GM10266 (cell line): ENCODE results near the gene EFCC1.

ENCODE experiments used
- DNase-seq: peaks from one replicate; pipeline ENCODE4 v3.0.0; 2012; ENCODE audit errors: extremely low spot score
- TF ChIP-seq, protein P1 (sequence below): IDR thresholded peaks from 2 replicates; pipeline ENCODE4 v1.5.1; 2012; ENCODE audit warnings: mild to moderate bottlenecking, low read depth; ENCODE audit not compliant: control insufficient read depth, insufficient read depth; ENCODE audit errors: missing control alignments

EFCC1 gene

DNA sequence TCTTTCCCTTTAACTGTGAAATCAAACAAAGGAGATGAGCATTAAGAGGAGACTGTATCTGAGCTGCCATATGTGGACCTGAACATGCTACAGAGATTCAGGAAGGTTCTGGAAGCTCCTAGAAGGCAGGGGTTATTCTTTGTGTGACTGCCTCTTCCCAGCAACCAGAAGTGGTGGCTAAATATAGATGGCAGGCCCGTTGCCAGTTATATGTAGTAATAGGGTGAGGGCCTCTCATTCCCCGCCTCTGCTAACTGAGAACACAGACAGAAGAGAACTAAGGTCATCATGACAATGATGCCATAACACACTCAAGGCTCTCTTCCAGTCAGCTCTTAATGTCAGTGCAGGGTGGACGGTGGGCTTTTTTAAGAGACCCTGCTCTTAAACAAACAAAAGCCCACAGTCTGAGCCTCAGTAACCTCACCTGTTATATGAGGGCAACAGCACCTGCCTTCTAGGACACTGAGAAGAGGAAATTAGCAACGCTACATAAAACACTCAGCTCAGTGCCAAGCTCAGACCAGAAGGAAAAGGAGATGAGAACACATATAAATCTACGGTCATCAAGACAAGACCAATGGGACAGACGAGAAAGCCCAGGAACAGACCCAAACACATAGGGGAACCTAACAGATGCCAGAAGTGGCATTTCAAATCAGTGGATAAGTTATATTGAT lies 29.5 kb upstream of the EFCC1 start:
- no peak for DNase-seq
- TF ChIP-seq, protein P1, sequence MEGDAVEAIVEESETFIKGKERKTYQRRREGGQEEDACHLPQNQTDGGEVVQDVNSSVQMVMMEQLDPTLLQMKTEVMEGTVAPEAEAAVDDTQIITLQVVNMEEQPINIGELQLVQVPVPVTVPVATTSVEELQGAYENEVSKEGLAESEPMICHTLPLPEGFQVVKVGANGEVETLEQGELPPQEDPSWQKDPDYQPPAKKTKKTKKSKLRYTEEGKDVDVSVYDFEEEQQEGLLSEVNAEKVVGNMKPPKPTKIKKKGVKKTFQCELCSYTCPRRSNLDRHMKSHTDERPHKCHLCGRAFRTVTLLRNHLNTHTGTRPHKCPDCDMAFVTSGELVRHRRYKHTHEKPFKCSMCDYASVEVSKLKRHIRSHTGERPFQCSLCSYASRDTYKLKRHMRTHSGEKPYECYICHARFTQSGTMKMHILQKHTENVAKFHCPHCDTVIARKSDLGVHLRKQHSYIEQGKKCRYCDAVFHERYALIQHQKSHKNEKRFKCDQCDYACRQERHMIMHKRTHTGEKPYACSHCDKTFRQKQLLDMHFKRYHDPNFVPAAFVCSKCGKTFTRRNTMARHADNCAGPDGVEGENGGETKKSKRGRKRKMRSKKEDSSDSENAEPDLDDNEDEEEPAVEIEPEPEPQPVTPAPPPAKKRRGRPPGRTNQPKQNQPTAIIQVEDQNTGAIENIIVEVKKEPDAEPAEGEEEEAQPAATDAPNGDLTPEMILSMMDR = no peak

DNA sequence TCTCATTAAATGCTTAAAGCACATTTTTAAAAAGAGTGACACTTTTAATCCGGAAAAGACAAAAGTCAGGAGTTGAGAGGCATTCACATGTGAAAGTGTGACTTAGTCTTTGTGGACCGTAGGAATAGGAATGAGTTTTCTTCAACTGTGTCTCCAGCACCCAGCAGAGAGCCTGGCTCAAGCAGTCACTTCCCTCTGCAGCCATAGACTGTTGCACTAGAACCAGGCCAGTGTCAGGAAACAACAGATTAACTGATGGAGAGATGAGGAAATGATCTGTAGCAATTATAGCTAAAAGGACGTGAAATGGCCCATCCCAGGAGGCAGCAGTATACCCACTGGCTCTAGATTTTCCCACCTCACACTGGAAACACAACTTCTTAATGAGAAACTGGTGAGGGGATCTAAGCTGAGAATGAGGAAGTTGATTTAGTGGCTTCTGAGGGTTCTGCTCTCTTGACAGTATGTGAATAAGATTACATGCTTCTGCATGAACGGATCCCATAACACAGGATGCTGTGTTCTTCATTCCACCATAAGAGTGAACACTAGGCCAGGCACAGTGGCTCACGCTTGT lies 27.0 kb upstream of the EFCC1 start:
- TF ChIP-seq, protein P1 = no peak
- DNase-seq = no peak

DNA sequence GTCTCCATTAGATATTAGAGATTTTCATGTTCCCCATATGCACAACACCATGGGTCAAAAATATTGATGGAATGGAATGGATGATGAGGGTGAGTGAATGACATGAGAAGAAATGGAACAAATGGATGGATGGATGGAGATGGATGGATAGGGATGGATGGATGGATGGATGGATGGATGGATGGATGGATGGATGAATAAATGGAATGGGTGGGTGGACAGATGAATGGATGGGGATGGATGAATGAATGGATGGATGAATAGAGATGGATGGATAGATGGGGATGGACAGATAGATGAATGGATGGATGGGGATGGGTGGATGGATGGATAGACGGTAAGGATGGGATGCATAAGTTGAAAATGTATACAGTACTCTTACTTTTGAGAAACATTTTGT lies 25.8 kb upstream of the EFCC1 start:
- TF ChIP-seq, protein P1 = no peak
- DNase-seq = no peak

DNA sequence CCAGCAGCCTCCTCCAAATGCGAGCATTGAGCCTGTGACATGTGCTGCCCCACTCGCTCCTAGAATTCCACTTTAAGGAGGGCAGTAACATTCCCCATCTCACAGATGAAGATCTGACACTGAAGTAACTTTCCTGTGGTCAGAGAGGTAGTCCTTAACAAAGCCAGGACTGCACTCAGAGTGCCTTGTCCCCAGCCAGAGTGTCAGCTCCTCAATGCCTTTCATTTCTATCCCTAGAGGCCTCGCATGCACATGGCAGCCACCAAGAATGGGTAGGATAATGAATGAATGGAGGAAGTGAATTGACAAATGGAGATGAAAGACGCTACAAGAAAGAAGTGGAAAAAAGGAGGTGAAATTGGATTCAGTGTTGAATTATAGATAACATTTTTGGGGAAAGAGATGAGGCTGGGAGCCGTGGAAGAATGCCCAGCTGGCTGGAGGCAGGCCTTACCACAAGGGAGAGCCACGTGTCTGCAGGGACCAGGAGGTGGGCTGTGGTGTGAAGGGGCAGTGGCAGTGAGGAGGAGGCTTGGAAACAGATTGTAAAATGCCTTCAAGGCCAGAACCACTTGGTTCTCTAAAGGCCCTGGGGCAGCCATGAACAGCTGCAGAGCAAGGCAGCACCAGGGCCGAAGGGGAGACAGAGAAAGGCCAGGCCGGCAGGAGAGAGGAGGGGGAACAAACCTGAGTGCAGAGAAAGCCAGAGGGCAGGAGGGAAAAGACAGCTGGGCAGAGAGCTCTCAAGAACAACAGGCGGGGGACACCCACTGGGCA lies 17.6 kb upstream of the EFCC1 start:
- TF ChIP-seq, protein P1 = no peak
- no peak for DNase-seq

DNA sequence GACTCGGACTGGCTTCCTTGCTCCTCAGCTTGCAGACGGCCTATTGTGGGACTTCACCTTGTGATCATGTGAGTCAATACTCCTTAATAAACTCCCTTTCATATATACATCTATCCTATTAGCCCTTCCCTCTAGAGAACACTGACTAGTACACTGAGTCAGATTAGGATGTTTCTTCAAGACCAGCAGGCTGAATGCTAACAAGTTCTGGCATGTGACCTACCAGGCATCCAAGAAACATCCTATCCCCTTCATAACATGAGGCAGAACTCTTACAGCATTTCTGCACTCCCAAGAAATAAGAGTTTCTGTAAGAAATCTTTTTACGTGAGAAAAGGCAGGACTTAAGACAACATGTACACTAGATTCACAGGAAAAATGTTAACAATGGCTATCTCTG lies 16.5 kb upstream of the EFCC1 start:
- no peak for DNase-seq
- TF ChIP-seq, protein P1 = no peak

DNA sequence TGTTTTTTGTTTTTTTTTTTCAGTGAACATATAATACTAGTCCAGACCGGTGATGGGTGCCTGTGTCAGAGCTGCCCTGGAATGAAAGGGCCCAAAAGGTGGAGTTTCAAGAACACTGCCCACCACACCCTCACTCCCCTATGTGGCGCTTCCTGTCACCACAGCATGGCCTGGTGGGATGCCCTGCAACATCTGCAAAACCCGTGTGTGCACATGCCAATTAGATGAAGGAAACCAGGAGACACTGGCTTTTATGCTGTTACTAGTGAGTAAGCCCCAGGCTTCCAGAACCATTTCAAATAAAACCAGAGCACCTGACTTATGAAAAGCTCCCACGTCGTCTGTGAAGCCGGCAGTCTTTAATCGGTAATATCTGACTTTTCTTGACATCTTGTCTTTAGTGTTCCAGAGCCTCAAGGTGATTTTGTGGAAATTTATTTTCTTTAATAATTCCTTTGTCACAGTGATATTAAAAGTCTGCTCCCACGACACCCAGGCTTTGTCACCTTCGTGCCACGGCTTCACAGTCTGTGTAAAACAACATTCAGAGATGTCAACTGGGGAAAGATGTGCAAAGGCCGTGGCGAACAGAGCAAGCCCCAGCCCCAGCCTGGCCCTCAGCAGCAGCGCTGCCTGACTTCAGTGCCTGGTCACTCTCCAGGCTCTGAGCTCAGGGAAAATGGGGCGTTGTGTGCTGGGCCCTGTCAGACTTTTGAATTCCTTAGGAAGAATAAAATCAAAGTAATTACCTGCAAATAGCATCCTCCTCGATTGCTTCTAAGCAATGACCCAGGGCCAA lies 13.6 kb upstream of the EFCC1 start:
- DNase-seq = no peak
- TF ChIP-seq, protein P1 = no peak
